Measurements from ENCODE around the gene U2SURP. TPM values are rescaled to one million over a fixed set of nuclear protein-coding genes. Genes with fewer than 3 reads are reported as not detected.

U2SURP gene
- total RNA-seq, 6 experiments from 2014 or later: 55.3 to 71.4 (median 67.1) TPM

GRCh38 chr3:143002083-143002712 is 828 bp downstream of the U2SURP start:
- Mint-ChIP-seq H3K27ac (peak overlapping the region; percentile 99), H3K27me3 (ENCODE audit: insufficient read depth) (peaks cover 2% of the 10 kb centered on the region), H3K4me3 (peak overlapping the region; percentile 99), H3K9me3 (no peaks in the 10 kb centered on the region), H3K36me3 (ENCODE audit: low read depth) (peaks cover 10% of the 10 kb centered on the region), H3K4me1 (ENCODE audit: low read depth) (peaks cover 61% of the 10 kb centered on the region)
- peak; percentile 10 for DNase-seq
- no peak for TF ChIP-seq CTCF (IDR thresholded peaks at IDR 0.05)

GRCh38 chr3:143002727-143003126 is 1.4 kb downstream of the U2SURP start:
- peak overlapping the region; percentile 99 for H3K27ac Mint-ChIP-seq
- H3K27me3 Mint-ChIP-seq (ENCODE audit: insufficient read depth): peaks cover 2% of the 10 kb centered on the region
- no peaks in the 10 kb centered on the region for H3K9me3 Mint-ChIP-seq
- peaks cover 60% of the 10 kb centered on the region for H3K4me1 Mint-ChIP-seq (ENCODE audit: low read depth)
- TF ChIP-seq CTCF (IDR thresholded peaks at IDR 0.05): no peak
- peaks cover 10% of the 10 kb centered on the region for H3K36me3 Mint-ChIP-seq (ENCODE audit: low read depth)
- peak overlapping the region; percentile 99 for H3K4me3 Mint-ChIP-seq
- no peak for DNase-seq

- Mint-ChIP-seq H3K27me3 (ENCODE audit: insufficient read depth) (peaks cover 2% of the 10 kb centered on the region), H3K36me3 (ENCODE audit: low read depth) (peaks cover 10% of the 10 kb centered on the region), H3K4me3 (peak overlapping the region; percentile 33; the same call in 1 of the 2 replicates), H3K27ac (no peak overlapping the region), H3K9me3 (no peaks in the 10 kb centered on the region), H3K4me1 (ENCODE audit: low read depth) (peaks cover 61% of the 10 kb centered on the region)
- TF ChIP-seq CTCF (IDR thresholded peaks at IDR 0.05): no peak
- no peak for DNase-seq
Observed at GRCh38 chr3:143004823-143005222, 3.5 kb downstream of the U2SURP start.

GRCh38 chr3:143010024-143010423 is 8.7 kb downstream of the U2SURP start:
- Mint-ChIP-seq H3K27ac (peak overlapping the region; percentile 27), H3K4me3 (no peak overlapping the region)
- DNase-seq: no peak

GRCh38 chr3:143011705-143012104 is 10.3 kb downstream of the U2SURP start:
- H3K36me3 Mint-ChIP-seq (ENCODE audit: low read depth): peaks cover 6% of the 10 kb centered on the region; the same call in 1 of the 2 replicates
- no peak overlapping the region for H3K4me3 Mint-ChIP-seq
- peaks cover 40% of the 10 kb centered on the region for H3K4me1 Mint-ChIP-seq (ENCODE audit: low read depth)
- no peak overlapping the region for H3K27ac Mint-ChIP-seq
- no peaks in the 10 kb centered on the region for H3K9me3 Mint-ChIP-seq
- TF ChIP-seq CTCF (IDR thresholded peaks at IDR 0.05): no peak
- no peaks in the 10 kb centered on the region for H3K27me3 Mint-ChIP-seq (ENCODE audit: insufficient read depth)
- DNase-seq: no peak

More at GRCh38 chr3:143010024-143010423, 8.7 kb downstream of the U2SURP start:
- Mint-ChIP-seq H3K4me1 (ENCODE audit: low read depth) (peaks cover 50% of the 10 kb centered on the region), H3K36me3 (ENCODE audit: low read depth) (peaks cover 6% of the 10 kb centered on the region; the same call in 1 of the 2 replicates), H3K9me3 (no peaks in the 10 kb centered on the region), H3K27me3 (ENCODE audit: insufficient read depth) (no peaks in the 10 kb centered on the region)
- TF ChIP-seq CTCF (IDR thresholded peaks at IDR 0.05): no peak

Data from HFFc6 (cell line).